AG09319 (cell line): ENCODE results near the gene KLC3.
"Not testable (repeated sequence)": the region's sequence is repeated elsewhere in the genome, so short reads cannot be mapped to it uniquely, and the experiment has no call there.

Experiments
- DNase-seq: peaks from one replicate; pipeline ENCODE4 v3.0.0-alpha.2; 2010; ENCODE audit warnings: low read depth; ENCODE audit errors: extremely low read depth
- CTCF ChIP-seq: IDR thresholded peaks from 2 replicates; pipeline ENCODE4 v1.5.1; 2011; ENCODE audit warnings: low read depth, mild to moderate bottlenecking, inconsistent platforms, low read length, moderate library complexity

Gene KLC3

GRCh38 chr19:45327404-45328143, 13.0 kb upstream of the KLC3 start:
- DNase-seq = no peak
- TF ChIP-seq CTCF = no peak

- TF ChIP-seq CTCF = no peak
- no peak for DNase-seq
Observed at GRCh38 chr19:45331411-45331810, 9.1 kb upstream of the KLC3 start.

GRCh38 chr19:45333609-45334303, 6.8 kb upstream of the KLC3 start:
- no peak for TF ChIP-seq CTCF
- no peak for DNase-seq

- DNase-seq = not testable (repeated sequence)
Observed at GRCh38 chr19:45334881-45335280, 5.7 kb upstream of the KLC3 start.

GRCh38 chr19:45336696-45337251, 3.8 kb upstream of the KLC3 start:
- no peak for DNase-seq
- no peak for TF ChIP-seq CTCF

GRCh38 chr19:45339629-45340028, 921 bp upstream of the KLC3 start:
- no peak for DNase-seq
- TF ChIP-seq CTCF = no peak

GRCh38 chr19:45340899-45341453, 426 bp downstream of the KLC3 start:
- no peak for TF ChIP-seq CTCF
- DNase-seq = no peak
